Measurements from ENCODE around the gene PAGE3.

Gene PAGE3, protein sequence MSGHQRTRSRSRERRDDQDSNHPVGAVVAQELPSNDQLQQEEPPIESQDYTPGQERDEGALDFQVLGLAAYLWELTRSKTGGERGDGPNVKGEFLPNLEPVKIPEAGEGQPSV

DNA sequence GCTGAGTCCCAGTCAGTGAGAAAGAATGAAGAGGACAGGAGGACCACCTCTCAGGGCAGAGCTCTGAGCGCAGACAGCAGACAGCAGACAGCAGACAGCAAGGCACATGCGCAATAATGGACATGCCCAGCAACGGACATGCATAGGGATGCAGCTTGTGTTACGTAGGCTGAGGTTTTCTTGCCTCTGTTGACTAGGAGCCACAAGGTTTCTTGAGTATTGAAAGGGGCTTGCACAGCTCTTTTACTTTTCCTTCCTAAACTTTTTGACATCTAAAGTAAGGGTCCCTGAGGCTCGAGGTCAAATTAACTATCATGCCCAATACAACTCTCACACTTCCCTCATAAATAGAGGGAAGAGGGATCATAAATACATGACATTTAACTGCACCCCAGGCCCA lies at the start of gene PAGE3:
Gene PAGE3, minus strand, starts transcription at position 101 of the 400 bp plus-strand sequence. CDS start 1,013 bp downstream, outside the sequence.
- H3K4me3 ChIP-seq (ENCODE audit: low read length) = no peak within 1 kb of the TSS
- DNase-seq (ENCODE audit: low read depth) = no peak
- TF ChIP-seq, protein P1, sequence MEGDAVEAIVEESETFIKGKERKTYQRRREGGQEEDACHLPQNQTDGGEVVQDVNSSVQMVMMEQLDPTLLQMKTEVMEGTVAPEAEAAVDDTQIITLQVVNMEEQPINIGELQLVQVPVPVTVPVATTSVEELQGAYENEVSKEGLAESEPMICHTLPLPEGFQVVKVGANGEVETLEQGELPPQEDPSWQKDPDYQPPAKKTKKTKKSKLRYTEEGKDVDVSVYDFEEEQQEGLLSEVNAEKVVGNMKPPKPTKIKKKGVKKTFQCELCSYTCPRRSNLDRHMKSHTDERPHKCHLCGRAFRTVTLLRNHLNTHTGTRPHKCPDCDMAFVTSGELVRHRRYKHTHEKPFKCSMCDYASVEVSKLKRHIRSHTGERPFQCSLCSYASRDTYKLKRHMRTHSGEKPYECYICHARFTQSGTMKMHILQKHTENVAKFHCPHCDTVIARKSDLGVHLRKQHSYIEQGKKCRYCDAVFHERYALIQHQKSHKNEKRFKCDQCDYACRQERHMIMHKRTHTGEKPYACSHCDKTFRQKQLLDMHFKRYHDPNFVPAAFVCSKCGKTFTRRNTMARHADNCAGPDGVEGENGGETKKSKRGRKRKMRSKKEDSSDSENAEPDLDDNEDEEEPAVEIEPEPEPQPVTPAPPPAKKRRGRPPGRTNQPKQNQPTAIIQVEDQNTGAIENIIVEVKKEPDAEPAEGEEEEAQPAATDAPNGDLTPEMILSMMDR (conservative IDR thresholded peaks at IDR 0.05; ENCODE audit: low read length) = no peak

DNA sequence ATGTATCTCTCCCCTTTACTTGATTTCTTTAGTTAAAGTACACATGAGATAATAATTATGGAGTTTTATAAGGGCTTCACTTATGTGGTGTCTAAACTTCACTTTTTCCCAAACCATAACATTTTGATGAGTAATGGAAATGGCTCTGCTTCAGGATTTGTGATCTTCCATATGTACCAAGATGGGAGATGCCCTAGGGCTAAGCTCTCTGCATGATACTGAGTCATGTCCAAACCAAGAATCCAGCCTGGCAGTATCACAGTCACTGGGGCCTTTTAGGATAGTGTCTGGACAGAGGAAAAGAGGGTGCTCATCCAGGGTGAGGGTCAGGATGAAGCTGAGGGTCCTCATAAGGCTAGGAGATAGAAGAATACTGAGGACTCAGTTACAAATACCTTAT lies 47.9 kb upstream of the PAGE3 start:
- H3K4me3 ChIP-seq (ENCODE audit: low read length) = no peak overlapping the region
- no peak for DNase-seq (ENCODE audit: low read depth)
- TF ChIP-seq, protein P1 (conservative IDR thresholded peaks at IDR 0.05; ENCODE audit: low read length) = no peak

DNA sequence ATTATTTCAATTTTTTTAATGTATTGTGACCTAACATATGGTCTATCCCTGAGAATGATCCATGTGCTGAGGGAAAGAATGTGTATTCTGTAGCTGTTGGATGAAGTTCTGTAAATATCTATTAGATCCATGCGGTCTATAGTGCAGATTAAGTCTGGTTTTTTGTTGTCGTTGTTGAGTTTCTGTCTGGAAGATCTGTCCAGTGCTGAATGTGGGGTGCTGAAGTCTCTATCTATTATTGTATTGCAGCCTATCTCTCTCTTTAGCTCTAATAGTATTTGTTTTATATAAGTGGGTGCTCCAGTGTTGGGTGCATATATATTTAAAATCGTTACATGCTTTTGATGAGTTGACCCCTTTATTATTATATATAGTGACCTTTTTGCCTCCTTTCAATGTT lies 26.2 kb upstream of the PAGE3 start:
- TF ChIP-seq, protein P1 (conservative IDR thresholded peaks at IDR 0.05; ENCODE audit: low read length) = no peak

DNA sequence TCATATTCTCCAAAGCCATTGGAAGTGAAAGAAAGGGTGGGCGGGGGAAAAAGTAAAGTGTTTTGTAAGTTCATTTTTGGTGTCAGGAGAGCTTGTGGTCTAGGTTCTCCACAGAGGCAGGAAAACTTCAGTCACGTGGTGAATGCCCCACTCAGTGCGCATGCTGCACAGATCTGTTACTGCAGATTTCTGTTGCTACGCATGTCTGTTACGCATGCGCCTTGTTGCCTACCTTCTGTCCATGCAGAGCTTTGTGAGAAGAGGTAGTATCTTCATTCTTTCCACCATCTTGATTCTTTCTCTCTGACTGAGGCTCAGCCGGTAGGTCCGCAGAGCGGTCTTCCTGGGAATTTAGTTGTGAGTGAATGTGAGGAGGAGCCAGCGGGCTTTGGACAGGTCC lies 15.1 kb upstream of the PAGE3 start:
- no peak for DNase-seq (ENCODE audit: low read depth)
- no peak overlapping the region for H3K4me3 ChIP-seq (ENCODE audit: low read length)
- TF ChIP-seq, protein P1 (conservative IDR thresholded peaks at IDR 0.05; ENCODE audit: low read length) = no peak

More for the DNA sequence above, 26.2 kb upstream of the PAGE3 start:
- no peak for DNase-seq (ENCODE audit: low read depth)
- H3K4me3 ChIP-seq (ENCODE audit: low read length) = no peak overlapping the region

DNA sequence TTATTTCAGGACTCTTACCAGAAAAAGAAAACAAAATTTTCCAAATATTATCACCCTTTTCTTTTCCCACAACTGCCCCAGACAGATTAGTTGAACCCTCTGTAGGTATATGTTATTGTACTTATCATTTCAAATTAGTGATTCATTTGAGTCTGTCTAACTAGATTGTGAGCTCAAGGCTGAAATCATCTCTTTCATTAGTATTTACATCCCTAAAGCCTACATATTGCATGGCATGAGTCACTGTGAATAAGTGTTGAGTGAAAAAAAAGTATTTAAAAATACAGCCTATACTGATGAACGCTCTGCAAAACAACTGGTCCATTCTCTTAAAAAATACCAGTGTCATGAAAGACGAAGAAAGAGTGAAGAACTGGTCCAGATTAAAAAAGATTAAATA lies 3.9 kb downstream of the PAGE3 start:
- TF ChIP-seq, protein P1 (conservative IDR thresholded peaks at IDR 0.05; ENCODE audit: low read length) = no peak
- no peak overlapping the region for H3K4me3 ChIP-seq (ENCODE audit: low read length)
- DNase-seq (ENCODE audit: low read depth) = no peak

DNA sequence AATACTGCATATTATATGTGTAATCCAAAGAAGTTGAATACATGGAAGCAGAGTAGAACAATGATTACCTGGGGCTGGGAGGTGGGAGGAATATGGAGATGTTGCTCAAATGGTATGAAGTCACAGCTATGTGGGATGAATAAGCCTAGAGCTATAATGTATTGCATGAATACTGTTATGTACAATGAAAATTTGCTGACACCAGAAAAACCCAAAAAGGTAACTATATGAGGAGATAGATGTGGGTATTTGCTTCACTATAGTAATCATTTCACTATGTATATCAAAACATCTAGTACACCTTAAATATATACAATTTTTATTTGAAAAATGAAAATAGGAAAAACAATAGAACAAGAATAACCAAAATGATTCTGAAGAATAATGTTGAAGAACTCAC lies 11.2 kb downstream of the PAGE3 start:
- TF ChIP-seq, protein P1 (conservative IDR thresholded peaks at IDR 0.05; ENCODE audit: low read length) = no peak
- no peak overlapping the region for H3K4me3 ChIP-seq (ENCODE audit: low read length)
- DNase-seq (ENCODE audit: low read depth) = no peak

DNA sequence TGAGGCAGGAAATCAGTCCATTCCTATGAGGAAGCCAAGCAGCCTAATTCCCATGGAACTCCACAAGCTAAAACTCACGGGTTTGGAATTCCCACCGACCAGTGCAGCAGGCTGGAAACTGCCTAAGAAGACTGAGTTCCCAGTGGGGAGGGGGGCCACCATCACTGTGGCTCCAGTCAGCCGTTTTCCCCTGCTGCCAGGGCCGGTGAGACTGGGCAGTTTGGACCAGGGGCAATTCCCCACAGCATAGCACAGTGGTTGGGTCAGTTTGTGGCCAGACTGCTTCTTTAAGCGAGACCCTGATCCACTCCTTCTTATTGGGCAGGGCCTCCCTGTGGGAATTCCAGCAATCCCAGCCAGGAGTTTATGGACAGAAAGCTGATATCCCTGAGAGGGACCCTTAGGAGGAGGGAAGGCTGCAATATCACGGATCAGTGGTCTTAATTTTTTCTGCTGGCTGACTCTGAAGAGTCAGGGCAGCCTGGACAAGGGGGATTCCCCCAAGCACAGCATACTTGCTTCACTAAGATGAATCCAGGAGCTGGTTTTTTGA lies 23.9 kb downstream of the PAGE3 start:
- DNase-seq (ENCODE audit: low read depth) = no peak
- TF ChIP-seq, protein P1 (conservative IDR thresholded peaks at IDR 0.05; ENCODE audit: low read length) = no peak
- no peak overlapping the region for H3K4me3 ChIP-seq (ENCODE audit: low read length)

Data from AG10803 (cell line).